Measurements from ENCODE around the gene UBR1. TPM values are rescaled to one million over a fixed set of nuclear protein-coding genes. Genes with fewer than 3 reads are reported as not detected.

Gene UBR1
- polyA plus RNA-seq, 1 donor from 2014 or later: 33.5 TPM

DNA sequence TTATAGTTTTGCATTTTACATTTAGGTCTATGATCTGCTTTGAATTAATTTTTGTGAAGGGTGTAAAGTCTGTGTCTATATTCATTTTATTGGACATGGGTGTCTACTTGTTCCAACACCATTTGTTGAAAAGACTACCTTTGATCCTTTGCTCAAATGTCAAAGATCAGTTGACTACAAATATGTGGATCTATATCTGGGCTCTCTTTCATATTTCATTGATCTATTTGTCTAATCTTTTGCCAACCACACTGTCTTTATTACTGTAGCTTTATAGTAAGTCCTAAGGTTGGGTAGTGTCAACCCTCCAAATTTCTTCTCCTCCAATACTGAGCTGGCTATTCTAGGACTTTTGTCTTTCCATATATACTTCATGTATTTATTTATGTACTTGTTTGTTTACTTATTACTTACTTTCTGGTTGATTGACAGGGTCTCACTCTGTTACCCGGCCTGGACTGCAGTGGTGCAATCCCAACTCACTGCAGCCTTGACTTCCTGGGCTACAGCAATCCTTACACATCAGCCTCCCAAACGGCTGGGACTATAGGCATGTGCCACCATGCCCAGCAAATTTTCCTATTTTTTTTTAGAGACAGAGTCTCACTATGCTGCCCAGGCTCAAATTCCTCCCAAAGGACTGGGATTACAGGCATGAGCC, 131.5 kb downstream of the UBR1 start:
- Histone ChIP-seq H3F3A (ENCODE audit: insufficient read depth, low read length, poor library complexity, severe bottlenecking) (no peaks in the 10 kb centered on the region), H2AFZ (ENCODE audit: low read depth, low read length) (no peak overlapping the region), H3K4me3 (ENCODE audit: low read length) (no peak overlapping the region), H3K79me2 (replicated peaks; ENCODE audit: insufficient read depth, low read length) (no peaks in the 10 kb centered on the region), H3K27me3 (ENCODE audit: insufficient read depth, low read depth, low read length) (no peaks in the 10 kb centered on the region), H4K20me1 (ENCODE audit: insufficient read depth) (no peaks in the 10 kb centered on the region), H3K9me2 (ENCODE audit: insufficient read depth, low read length) (no peaks in the 10 kb centered on the region), H3K9me3 (ENCODE audit: low read length) (no peaks in the 10 kb centered on the region), H3K9ac (ENCODE audit: low read length) (no peak overlapping the region), H3K4me2 (ENCODE audit: low read length) (no peak overlapping the region), H3K36me3 (ENCODE audit: insufficient read depth, low read length) (peaks cover 24% of the 10 kb centered on the region), H3K27ac (ENCODE audit: low read length) (no peak overlapping the region)
- no peak for TF ChIP-seq RAD21 (conservative IDR thresholded peaks at IDR 0.05)
- no peak for TF ChIP-seq TAF1 (IDR thresholded peaks at IDR 0.05; ENCODE audit: low read depth)
- TF ChIP-seq SMC3 (conservative IDR thresholded peaks at IDR 0.05; ENCODE audit: poor library complexity): no peak
- TF ChIP-seq, protein P1, sequence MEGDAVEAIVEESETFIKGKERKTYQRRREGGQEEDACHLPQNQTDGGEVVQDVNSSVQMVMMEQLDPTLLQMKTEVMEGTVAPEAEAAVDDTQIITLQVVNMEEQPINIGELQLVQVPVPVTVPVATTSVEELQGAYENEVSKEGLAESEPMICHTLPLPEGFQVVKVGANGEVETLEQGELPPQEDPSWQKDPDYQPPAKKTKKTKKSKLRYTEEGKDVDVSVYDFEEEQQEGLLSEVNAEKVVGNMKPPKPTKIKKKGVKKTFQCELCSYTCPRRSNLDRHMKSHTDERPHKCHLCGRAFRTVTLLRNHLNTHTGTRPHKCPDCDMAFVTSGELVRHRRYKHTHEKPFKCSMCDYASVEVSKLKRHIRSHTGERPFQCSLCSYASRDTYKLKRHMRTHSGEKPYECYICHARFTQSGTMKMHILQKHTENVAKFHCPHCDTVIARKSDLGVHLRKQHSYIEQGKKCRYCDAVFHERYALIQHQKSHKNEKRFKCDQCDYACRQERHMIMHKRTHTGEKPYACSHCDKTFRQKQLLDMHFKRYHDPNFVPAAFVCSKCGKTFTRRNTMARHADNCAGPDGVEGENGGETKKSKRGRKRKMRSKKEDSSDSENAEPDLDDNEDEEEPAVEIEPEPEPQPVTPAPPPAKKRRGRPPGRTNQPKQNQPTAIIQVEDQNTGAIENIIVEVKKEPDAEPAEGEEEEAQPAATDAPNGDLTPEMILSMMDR (IDR thresholded peaks at IDR 0.05; ENCODE audit: poor library complexity, severe bottlenecking): no peak
- TF ChIP-seq EP300 (conservative IDR thresholded peaks at IDR 0.05; ENCODE audit: poor library complexity, severe bottlenecking): no peak
- no peak for TF ChIP-seq EZH2 (IDR thresholded peaks at IDR 0.05; ENCODE audit: borderline replicate concordance, insufficient read depth, low read length, poor library complexity, severe bottlenecking)
- no peak for TF ChIP-seq MXI1 (conservative IDR thresholded peaks at IDR 0.05; ENCODE audit: poor library complexity, severe bottlenecking)
- no peak for TF ChIP-seq POLR2AphosphoS5 (IDR thresholded peaks at IDR 0.05)
- TF ChIP-seq, protein P2, sequence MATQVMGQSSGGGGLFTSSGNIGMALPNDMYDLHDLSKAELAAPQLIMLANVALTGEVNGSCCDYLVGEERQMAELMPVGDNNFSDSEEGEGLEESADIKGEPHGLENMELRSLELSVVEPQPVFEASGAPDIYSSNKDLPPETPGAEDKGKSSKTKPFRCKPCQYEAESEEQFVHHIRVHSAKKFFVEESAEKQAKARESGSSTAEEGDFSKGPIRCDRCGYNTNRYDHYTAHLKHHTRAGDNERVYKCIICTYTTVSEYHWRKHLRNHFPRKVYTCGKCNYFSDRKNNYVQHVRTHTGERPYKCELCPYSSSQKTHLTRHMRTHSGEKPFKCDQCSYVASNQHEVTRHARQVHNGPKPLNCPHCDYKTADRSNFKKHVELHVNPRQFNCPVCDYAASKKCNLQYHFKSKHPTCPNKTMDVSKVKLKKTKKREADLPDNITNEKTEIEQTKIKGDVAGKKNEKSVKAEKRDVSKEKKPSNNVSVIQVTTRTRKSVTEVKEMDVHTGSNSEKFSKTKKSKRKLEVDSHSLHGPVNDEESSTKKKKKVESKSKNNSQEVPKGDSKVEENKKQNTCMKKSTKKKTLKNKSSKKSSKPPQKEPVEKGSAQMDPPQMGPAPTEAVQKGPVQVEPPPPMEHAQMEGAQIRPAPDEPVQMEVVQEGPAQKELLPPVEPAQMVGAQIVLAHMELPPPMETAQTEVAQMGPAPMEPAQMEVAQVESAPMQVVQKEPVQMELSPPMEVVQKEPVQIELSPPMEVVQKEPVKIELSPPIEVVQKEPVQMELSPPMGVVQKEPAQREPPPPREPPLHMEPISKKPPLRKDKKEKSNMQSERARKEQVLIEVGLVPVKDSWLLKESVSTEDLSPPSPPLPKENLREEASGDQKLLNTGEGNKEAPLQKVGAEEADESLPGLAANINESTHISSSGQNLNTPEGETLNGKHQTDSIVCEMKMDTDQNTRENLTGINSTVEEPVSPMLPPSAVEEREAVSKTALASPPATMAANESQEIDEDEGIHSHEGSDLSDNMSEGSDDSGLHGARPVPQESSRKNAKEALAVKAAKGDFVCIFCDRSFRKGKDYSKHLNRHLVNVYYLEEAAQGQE (IDR thresholded peaks at IDR 0.05; ENCODE audit: borderline replicate concordance): no peak

DNA sequence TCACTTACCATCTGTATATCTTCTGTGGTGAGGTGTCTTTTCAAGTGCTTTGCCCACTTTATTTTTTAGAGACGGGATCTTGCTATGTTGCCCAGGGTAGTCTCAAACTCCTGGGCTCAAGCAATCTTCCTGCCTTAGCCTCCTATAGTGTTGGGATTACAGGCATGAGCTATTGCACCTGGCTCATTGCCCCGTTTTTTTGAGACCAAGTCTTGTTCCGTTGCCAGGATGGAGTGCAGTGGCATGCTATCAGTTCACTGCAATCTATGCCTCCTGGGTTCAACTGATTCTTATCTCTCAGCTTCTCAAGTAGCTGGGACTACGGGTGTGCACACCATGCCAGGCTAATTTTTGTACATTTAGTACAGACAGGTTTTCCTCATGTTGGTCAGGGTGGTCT, 132.7 kb downstream of the UBR1 start:
- H3K27ac ChIP-seq (ENCODE audit: low read length): no peak overlapping the region
- no peaks in the 10 kb centered on the region for H3K9me3 ChIP-seq (ENCODE audit: low read length)
- no peaks in the 10 kb centered on the region for H3K27me3 ChIP-seq (ENCODE audit: insufficient read depth, low read depth, low read length)
- H3K9ac ChIP-seq (ENCODE audit: low read length): no peak overlapping the region
- TF ChIP-seq, protein P2 (IDR thresholded peaks at IDR 0.05; ENCODE audit: borderline replicate concordance): no peak
- TF ChIP-seq SMC3 (conservative IDR thresholded peaks at IDR 0.05; ENCODE audit: poor library complexity) (no peak), EP300 (conservative IDR thresholded peaks at IDR 0.05; ENCODE audit: poor library complexity, severe bottlenecking) (no peak), MXI1 (conservative IDR thresholded peaks at IDR 0.05; ENCODE audit: poor library complexity, severe bottlenecking) (no peak), TAF1 (IDR thresholded peaks at IDR 0.05; ENCODE audit: low read depth) (no peak), RAD21 (conservative IDR thresholded peaks at IDR 0.05) (no peak), POLR2AphosphoS5 (IDR thresholded peaks at IDR 0.05) (no peak), EZH2 (IDR thresholded peaks at IDR 0.05; ENCODE audit: borderline replicate concordance, insufficient read depth, low read length, poor library complexity, severe bottlenecking) (no peak)
- TF ChIP-seq, protein P1 (IDR thresholded peaks at IDR 0.05; ENCODE audit: poor library complexity, severe bottlenecking): no peak
- no peaks in the 10 kb centered on the region for H3K9me2 ChIP-seq (ENCODE audit: insufficient read depth, low read length)
- H4K20me1 ChIP-seq (ENCODE audit: insufficient read depth): no peaks in the 10 kb centered on the region
- H3F3A ChIP-seq (ENCODE audit: insufficient read depth, low read length, poor library complexity, severe bottlenecking): no peaks in the 10 kb centered on the region
- no peaks in the 10 kb centered on the region for H3K79me2 ChIP-seq (replicated peaks; ENCODE audit: insufficient read depth, low read length)
- no peak overlapping the region for H3K4me3 ChIP-seq (ENCODE audit: low read length)
- H3K4me2 ChIP-seq (ENCODE audit: low read length): no peak overlapping the region
- peaks cover 24% of the 10 kb centered on the region for H3K36me3 ChIP-seq (ENCODE audit: insufficient read depth, low read length)
- H2AFZ ChIP-seq (ENCODE audit: low read depth, low read length): no peak overlapping the region
